GF-D8 (cell line): ENCODE results near the gene SEMA7A.
"Not testable (repeated sequence)": the region's sequence is repeated elsewhere in the genome, so short reads cannot be mapped to it uniquely, and the experiment has no call there.

Experiments
- DNase-seq: peaks from one replicate; lab custom pipeline; 2025; lab: John Stamatoyannopoulos, UW

The SEMA7A gene

DNA sequence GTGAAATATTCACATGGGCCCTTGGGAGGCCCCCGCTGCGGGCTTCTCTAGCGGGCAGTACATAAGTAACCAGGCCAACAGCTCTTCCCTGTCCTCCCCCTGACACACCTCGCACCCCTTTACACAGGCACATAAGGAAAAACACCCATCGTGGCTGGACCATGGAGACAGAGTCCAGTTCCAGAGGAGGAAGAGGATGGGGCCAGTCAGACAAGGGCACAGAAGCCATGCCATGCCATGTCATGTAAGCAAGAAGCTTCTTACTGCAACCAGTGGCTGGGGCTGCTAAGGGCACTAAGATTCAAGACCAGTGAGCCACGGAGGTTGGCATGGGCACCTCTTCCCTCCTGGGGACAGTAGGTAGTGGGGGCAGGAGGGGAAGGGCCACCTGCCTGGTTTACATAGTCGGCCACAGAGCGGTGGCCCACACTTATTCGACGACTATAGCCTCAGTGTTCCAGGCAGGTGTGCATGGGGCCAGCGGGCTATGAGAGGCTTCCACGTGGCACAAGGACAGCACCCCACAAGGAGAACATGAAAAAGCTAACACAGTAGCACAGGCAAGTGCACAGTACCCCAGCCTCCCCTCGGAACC is 60.6 kb downstream of the SEMA7A start:
- DNase-seq = no peak

DNA sequence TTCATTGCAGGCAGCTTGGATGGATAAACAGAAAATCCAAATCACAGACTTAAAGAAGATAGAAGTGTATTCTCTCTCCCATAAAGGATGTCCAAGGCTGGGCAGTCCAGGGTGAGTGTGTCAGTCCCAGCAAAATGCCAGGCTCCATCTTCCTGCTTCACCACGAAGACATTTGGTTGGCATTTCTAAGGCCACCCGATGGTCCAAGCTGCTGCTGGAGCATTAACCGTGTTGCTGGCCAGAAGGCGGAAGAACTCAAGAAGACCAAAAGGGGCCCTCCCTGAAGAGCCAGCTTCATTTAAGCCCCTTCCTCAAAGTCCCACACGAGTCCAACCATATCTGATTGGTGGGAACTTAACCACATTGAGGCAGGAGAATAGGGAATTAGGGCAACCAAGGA is 63.3 kb downstream of the SEMA7A start:
- DNase-seq = no peak

DNA sequence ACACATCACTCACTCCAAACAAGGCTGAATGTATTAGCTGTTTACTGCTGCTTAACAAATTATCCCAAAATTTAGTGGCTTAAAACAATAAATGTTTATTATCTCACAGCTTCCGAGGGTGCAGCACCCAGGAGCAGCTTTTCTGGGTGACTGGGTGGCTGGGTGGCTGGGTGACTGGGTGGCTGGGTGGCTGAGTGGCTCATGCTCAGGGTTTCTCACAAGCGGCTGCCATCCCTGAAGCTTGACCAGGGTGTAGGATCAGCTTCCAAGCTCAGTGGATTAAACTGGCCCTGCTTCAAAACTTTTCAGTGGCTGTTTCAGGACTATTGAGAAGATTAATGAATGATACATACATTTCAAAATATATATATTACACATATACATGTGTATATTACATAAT is 64.0 kb downstream of the SEMA7A start:
- DNase-seq = no peak

DNA sequence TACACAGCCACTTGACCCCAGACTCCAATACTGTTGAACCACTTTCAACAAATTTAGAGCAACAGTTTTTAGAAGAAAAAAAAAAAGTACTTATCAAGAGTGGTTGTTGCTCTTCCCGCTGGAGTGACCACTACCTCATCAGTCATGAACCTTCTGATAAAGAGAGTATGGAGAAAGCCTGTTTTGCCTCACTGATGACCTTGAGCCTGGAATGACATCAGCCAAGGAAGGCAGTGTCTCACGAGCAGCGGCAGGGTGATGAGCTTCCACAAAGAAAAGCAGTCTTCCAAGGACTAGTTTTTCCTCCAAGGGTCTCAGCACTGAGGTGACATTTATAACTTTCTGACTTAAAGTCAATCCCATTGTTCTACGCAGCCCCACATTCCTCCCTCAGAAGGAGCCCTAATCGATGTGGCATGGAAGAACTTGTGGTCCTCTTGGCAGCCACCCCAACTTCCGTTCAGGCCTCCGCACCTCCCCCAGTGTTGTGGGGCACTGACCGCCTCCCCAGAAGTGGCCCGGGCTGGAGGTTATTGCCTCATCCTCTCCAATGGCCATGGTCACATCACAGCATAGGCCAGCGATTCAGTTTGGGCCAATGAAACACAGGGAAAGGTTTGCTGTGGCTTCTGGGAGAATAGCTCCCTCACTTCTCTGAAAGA is 64.5 kb downstream of the SEMA7A start:
- DNase-seq = no peak

DNA sequence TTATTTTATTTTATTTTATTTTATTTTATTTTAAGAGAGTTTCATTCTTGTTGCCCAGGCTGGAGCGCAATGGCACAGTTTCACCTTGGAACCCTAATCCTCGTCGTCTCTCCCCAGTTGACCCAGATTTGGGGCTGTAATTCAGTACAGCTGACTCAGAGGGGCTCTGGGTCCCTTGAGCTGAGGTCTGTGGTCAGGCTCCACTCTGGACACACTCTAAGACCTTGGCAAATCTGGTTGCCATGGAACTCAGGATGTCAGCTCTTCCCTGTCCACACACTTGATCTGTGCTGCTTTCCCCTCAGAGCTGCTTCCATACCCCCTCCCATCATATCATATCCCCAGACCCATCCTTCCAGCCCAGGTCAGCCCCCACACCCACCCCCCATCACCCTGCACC is 65.6 kb downstream of the SEMA7A start:
- DNase-seq = no peak

DNA sequence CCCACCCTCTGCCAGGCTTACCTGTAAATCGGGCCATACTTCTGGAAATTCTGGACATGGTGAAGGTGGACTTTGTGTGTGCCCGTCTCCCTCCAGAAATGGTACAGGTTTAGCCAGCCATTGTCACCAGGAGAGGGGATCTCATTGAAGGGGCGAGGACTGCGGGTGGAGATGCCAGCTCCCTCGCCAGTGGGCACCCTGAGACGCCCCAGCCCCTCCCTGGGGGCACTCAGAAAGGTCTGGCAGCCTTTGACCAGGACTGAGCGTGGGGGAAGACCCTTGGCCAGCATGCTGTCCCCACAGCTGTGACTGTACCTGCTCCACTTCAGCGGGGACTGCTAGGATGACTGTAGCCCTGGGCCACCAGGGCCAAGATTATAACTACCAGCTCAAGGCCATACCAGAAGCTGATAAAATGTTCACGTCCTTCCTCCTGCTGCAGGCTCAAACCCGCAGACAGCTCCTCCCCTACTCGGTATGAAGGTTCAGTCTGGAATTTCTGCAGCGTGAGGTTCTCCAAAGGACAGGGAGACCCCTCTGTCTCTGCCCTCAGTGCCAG is 66.4 kb downstream of the SEMA7A start, which contains the start of gene CYP11A1:
TSS of gene CYP11A1 (minus strand) at position 351 of the 559 bp plus-strand sequence. CDS start at position 290, 61 bp downstream.
- no peak for DNase-seq

DNA sequence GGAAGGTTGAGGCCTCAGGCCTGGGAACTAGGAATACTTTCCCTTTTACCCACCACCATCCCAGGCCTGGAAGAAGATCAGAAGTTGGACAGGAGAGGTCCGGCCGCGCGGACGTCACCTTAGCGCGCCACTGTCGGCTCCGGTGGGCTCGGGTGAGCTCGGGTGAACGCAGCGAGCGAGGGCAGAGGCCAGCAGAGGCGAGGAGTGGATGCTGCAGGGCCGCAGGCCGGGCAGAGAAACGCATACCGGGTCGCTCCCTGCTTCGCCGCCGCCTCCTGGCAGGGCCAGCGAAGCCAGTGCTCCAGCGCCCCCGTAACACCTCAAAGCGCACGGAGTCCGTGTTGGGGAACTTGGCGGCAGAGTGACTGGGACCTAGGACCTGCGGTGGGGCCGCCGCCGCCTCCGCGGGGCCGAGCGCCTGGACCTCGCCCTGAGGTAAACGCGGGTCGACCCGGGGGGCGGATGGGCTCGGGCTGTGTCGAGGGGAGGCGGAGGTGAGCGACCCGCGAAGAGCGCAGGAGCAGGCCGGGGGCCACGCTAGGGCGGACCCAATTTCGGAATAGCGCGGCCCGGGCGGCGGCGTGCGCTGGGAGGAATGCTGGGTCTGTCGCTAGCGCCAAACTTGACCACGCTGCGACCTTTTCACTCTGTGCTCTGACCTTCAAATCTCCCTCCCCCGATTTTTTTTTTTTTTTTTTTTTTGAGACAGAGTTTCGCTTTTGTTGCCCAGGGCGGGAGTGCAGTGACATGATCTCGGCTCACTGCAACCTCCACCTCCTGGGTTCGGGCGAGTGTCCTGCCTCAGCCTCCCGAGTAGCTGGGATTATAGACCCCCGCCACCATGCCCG is 67.9 kb downstream of the SEMA7A start:
- DNase-seq = no peak

DNA sequence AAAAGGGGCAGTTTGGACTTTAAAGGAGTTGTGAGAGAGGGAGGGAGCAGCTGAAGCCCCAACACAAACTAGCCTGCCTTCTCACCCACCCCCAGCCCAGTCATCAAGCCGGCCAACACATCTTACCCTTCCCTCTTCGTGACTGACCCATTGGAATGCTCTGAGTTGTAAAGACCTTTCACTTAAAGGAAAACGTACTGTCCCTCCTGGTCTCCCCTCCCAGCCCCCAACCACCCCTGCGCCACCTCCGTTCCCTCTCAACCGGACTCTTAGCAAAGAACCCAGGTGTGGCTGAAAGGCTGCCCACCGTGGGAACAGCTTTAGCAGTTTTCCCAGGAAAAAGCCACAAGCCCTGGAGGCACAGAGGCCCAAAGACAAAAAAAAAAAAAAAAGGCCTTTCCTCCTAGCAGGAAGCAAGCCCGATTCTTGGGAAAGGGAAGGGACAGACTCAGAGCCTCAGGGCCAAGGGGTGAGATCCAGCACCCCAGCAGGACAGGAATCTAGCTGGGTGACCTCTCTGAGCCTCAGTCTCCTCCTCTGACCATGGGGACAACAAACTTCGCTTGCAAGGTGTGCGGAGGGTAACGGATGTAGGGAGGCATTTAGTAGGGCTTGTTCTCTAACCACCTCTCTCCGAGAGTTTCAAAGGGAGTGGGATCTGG is 68.7 kb downstream of the SEMA7A start:
- DNase-seq = no peak

DNA sequence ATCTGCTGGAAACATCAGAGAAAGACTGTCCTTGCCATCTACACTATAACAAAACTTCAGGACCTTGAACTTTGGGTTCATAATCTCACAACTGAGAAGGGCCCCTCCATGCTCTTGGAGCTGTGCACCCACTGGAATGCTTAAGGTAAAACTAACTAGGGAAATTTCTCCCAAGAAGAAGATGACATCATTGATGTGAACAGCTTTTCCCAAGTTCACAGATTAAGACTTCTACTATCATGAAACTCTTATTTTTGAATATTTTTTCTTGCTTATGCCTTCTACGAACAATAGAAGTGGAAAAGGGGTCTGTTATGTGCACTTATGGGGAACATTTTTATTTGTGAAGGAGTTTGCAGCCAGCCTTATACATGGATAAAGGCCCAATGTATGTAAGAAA is 71.3 kb downstream of the SEMA7A start:
- no peak for DNase-seq

DNA sequence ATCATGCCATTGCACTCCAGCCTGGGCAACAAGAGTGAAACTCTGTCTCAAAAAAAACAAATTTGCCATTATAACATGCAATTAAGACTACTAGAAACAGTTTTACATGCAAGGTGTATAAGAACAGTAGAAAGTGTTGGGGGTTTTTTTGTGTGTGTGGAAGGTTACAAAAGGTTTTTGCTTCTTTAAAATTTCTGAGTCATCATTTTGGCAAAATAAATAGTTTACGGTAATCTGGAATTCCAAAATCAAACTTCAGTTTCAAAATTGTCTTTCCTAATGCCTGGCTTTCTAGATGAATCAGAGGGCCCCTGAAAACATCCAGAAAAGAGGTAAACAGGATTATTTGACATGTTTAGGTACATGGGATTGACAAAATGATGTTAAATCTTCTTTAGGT is 72.9 kb downstream of the SEMA7A start:
- DNase-seq = not testable (repeated sequence)

DNA sequence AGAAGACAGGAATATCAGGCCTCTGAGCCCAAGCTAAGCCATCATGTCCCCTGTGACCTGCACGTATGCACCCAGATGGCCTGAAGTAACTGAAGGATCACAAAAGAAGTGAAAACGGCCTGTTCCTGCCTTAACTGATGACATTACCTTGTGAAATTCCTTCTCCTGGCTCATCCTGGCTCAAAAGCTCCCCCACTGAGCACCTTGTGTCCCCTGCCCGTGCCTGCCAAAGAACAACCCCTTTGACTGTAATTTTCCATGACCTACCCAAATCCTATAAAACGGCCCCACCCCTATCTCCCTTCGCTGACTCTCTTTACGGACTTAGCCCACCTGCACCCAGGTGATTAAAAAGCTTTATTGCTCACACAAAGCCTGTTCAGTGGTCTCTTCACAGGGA is 74.4 kb downstream of the SEMA7A start:
- DNase-seq = not testable (repeated sequence)
